Prostate gland (tissue), 2 donors: Measurements from ENCODE around the gene WDR26.

Experiments used
- CTCF ChIP-seq, 4 experiments: fragments of 200-600 bp in 2 of 4; fragments of 450-650 bp in 2 of 4; sonication (generic) in 2 of 4; IDR thresholded peaks; 1 replicate in 3 of 4; 2 replicates in 1 of 4; pipeline ENCODE4 v1.5.1; 2016 to 2019; ENCODE audit warnings: antibody characterized with exemption in 4 of 4, mild to moderate bottlenecking in 2 of 4, moderate library complexity in 2 of 4
- POLR2A ChIP-seq: fragments of 450-650 bp; IDR thresholded peaks from one replicate; pipeline ENCODE4 v1.6.1; 2016; ENCODE audit warnings: antibody characterized with exemption, mild to moderate bottlenecking

DNA sequence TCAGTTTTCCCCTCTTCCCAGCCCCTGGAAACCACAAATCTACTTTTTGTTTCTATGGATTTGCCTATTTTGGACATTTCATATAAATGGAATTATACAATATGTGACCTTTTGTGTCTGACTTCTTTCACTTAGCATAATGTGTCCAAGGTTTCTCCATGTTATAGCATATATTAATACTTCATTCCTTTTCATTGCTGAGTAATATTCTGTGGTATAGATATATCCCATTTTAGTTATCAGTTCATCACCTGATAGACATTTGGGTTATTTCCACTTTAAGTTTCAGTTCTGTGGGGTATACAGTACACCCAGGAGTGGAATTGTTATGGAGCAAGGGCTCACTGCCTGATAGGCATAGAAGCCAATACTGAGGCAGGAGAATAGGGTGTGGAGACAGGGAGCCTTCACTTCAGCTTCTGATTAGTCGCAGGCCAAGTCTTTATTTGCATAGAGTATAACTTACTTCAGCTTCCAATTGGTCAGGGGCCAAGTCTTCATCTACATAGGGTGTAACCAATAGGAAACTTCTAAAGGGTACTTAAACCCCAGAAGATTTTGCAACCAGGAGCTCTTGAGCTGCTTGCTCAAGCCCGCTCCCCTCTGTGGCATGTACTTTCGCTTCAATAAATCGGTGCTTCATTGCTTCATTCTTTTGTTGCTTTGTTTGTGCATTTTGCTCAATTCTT, 96.3 kb downstream of the WDR26 start:
- no peak for TF ChIP-seq POLR2A
- no peak for TF ChIP-seq CTCF (IDR thresholded peaks at IDR 0.05)
